ENCODE data around the gene YRDC.

DNA sequence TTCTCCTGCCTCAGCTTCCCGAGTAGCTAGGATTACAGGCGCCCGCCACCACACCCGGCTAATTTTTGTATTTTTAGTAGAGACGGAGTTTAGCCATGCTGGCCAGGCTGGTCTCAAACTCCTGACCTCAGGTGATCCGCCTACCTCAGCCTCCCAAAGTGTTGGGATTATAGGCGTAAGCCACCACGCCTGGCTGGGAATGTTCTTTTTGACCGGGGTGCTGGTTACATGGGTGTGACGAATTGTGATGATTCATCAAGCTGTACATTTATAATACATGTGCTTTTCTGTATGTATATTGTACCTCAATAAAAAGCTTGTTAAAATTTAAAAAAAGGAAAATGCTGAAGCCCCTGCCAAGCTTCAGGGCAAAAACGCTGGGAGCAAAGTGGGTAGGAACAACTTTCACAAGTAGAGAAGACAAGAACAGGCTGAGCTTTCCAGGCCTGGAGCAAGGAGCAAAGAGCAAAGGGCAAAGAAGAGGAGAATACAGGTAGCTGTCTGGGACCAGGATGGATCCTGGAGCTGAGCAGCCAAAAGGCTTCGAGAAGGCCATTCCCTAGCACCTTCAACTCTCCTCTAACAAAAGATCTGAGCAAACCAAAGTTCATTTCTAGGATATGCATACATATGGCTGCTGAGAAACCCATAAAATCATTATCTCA lies 20.5 kb upstream of the YRDC start:
- TF ChIP-seq, protein P1, sequence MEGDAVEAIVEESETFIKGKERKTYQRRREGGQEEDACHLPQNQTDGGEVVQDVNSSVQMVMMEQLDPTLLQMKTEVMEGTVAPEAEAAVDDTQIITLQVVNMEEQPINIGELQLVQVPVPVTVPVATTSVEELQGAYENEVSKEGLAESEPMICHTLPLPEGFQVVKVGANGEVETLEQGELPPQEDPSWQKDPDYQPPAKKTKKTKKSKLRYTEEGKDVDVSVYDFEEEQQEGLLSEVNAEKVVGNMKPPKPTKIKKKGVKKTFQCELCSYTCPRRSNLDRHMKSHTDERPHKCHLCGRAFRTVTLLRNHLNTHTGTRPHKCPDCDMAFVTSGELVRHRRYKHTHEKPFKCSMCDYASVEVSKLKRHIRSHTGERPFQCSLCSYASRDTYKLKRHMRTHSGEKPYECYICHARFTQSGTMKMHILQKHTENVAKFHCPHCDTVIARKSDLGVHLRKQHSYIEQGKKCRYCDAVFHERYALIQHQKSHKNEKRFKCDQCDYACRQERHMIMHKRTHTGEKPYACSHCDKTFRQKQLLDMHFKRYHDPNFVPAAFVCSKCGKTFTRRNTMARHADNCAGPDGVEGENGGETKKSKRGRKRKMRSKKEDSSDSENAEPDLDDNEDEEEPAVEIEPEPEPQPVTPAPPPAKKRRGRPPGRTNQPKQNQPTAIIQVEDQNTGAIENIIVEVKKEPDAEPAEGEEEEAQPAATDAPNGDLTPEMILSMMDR (IDR thresholded peaks at IDR 0.05 in 2 of 3, conservative IDR thresholded peaks at IDR 0.05 in 1 of 3; ENCODE audit: borderline replicate concordance in 1 of 3, insufficient read depth in 1 of 3, low read depth in 2 of 3, low read length in 2 of 3) = no peak
- TF ChIP-seq POLR2AphosphoS5 (IDR thresholded peaks at IDR 0.05; ENCODE audit: low read depth, low read length) (no peak), EZH2 (IDR thresholded peaks at IDR 0.05) (no peak), JUND (IDR thresholded peaks at IDR 0.05) (no peak), EGR1 (IDR thresholded peaks at IDR 0.05; ENCODE audit: low read depth) (no peak), POLR2A (IDR thresholded peaks at IDR 0.05; ENCODE audit: borderline replicate concordance, extremely low read depth, insufficient read depth, insufficient read length) (no peak), SP1 (IDR thresholded peaks at IDR 0.05; ENCODE audit: low read depth) (no peak), ATF3 (IDR thresholded peaks at IDR 0.05) (no peak)
- TF ChIP-seq, protein P2, sequence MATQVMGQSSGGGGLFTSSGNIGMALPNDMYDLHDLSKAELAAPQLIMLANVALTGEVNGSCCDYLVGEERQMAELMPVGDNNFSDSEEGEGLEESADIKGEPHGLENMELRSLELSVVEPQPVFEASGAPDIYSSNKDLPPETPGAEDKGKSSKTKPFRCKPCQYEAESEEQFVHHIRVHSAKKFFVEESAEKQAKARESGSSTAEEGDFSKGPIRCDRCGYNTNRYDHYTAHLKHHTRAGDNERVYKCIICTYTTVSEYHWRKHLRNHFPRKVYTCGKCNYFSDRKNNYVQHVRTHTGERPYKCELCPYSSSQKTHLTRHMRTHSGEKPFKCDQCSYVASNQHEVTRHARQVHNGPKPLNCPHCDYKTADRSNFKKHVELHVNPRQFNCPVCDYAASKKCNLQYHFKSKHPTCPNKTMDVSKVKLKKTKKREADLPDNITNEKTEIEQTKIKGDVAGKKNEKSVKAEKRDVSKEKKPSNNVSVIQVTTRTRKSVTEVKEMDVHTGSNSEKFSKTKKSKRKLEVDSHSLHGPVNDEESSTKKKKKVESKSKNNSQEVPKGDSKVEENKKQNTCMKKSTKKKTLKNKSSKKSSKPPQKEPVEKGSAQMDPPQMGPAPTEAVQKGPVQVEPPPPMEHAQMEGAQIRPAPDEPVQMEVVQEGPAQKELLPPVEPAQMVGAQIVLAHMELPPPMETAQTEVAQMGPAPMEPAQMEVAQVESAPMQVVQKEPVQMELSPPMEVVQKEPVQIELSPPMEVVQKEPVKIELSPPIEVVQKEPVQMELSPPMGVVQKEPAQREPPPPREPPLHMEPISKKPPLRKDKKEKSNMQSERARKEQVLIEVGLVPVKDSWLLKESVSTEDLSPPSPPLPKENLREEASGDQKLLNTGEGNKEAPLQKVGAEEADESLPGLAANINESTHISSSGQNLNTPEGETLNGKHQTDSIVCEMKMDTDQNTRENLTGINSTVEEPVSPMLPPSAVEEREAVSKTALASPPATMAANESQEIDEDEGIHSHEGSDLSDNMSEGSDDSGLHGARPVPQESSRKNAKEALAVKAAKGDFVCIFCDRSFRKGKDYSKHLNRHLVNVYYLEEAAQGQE (IDR thresholded peaks at IDR 0.05; ENCODE audit: low read depth) = no peak

All from HCT116 (cell line).